HG03095 (cell line): Measurements from ENCODE around the gene LMNTD1.
"Not testable (repeated sequence)": the region's sequence is repeated elsewhere in the genome, so short reads cannot be mapped to it uniquely, and the experiment has no call there.

ENCODE experiments used
- ATAC-seq: cut with Tn5 transposase; IDR thresholded peaks from one replicate; pipeline ENCODE4 v1.9.1; 2021; ENCODE audit warnings: moderate library complexity; ENCODE audit not compliant: unreplicated experiment

Gene LMNTD1

DNA sequence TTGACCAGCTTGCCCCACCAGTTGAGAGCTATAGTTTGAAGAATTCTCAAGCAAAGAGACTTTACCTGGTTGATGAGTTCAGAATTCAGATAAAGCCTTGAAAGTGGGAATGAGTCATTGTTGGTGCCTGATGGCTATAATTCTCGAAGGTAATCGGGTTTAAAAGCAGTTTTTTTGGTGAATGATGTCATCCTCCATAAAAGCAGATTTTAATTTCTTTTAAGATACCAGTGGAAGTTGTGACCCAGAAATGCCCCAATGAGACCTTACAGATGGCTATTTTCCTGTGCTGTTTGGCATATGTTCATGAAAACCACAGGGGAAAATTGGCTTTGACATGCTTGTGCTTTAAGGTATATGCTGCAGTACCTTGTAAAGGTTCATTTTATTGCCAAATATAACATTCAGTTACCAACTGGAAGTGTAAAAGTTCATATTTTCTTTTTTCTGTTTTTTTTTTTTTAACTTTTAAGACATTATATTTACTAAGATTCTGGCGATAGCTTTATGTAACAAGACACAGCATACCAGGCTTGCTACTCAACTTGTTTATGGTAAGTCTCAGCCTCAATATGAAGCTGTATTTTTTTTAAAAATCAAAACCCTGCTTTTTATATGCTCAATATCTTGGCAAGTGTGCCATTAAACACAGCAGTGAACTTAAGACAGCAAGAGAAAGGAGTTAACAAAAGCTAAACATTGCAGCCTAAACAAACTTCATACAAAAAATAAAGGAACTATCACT lies 119.3 kb downstream of the LMNTD1 start:
- ATAC-seq = no peak

- no peak for ATAC-seq
Measured at GRCh38 chr12:25433024-25433423, 120.1 kb downstream of the LMNTD1 start.

DNA sequence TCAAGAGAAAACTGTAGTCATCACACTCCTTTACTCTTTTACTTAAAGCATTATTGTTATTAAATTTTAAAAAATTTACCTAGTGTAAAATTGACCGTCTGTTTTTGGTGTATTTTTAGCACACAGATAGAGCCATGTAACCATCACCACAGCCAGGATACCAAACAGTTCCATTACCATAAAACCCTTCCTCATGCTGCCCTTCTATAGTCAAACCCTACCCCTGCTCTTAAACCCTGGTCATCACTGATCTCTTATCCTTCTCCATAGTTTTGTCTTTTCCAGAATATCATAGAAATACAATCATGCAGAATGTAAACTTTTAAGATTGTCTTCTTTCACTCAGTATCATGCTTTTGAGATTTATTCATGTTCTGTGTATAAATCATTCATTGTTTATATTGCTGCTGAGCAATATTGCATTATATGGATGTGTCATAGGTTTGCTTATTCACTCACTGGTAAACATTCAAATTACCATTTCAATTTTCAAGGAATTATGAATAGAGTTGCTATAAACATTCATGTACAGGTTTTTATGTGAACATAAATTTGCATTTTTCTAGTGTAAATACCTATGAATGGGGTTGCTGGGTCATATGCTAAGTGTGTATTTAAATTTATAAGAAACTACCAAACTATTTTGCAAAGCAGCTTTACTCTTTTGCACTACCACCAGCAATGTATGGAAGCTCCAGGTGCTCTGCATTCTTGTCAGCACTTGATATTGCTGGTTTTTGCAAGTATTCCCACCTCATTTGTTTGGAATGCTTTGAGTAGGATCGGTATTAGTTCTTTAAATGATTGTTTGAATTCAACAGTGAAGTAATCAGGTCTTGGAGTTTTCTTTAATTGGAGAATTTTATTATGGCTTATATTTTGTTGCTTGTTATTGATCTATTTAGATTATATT lies 125.5 kb downstream of the LMNTD1 start:
- ATAC-seq = no peak

- ATAC-seq = not testable (repeated sequence)
Measured at GRCh38 chr12:25426821-25427220, 126.3 kb downstream of the LMNTD1 start.
